22Rv1 (cell line): ENCODE results near the gene PHGDH.
"Not testable (repeated sequence)": the region's sequence is repeated elsewhere in the genome, so short reads cannot be mapped to it uniquely, and the experiment has no call there.

ENCODE experiments used
- H3K27ac ChIP-seq: fragments of 450-650 bp; 2 replicates; pipeline ENCODE4 v1.5.1; 2017
- CTCF ChIP-seq: fragments of 450-650 bp; IDR thresholded peaks from 2 replicates; pipeline ENCODE4 v1.5.1; 2017; ENCODE audit warnings: mild to moderate bottlenecking
- ZFX ChIP-seq: fragments of 450-650 bp; IDR thresholded peaks from 2 replicates; pipeline ENCODE4 v1.6.1; 2017; ENCODE audit warnings: antibody characterized with exemption, borderline replicate concordance

PHGDH gene

GRCh38 chr1:119782631-119783325, 71.0 kb downstream of the PHGDH start:
- no peak for TF ChIP-seq ZFX
- TF ChIP-seq CTCF: no peak
- H3K27ac ChIP-seq: no peak overlapping the region

DNA sequence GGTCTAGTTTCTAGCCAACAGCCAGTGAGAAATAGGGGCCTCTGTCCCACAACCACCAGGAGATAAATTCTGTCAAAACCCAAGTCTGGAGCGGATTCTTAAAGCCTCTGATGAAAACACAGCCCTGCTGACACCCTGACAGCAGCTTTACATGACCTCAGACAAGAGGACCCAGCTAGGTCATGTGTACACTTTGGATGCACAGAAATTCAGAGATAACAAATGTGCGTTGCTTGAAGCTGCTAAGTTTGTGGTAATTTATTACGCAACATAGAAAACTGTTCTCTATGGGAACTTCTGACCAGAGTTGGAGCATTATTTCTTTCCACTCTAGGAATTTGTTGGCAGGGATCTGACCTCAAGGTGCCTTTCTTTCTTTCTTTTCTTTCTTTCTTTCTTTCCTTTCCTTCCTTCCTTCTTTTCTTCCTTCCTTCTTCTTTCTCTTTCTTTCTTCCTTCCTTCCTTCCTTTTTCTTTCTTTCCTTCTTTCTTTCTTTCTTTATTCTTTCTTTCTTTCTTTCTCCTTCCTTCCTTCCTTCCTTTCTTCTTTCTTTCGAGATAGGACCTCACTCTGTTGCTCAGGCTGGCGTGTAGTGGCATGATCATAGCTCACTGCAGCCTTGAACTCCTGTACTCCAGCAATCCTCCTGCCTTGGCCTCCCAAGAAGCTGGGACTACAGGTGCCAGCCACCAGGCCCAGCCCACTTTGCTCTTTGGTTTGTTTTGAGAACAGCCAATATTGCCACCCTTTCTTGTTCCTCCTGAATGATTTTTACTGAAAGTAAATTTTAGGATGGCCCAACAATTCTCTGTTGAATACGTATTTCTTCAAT, 71.8 kb downstream of the PHGDH start:
- TF ChIP-seq ZFX (no peak), CTCF (no peak)
- no peak overlapping the region for H3K27ac ChIP-seq

DNA sequence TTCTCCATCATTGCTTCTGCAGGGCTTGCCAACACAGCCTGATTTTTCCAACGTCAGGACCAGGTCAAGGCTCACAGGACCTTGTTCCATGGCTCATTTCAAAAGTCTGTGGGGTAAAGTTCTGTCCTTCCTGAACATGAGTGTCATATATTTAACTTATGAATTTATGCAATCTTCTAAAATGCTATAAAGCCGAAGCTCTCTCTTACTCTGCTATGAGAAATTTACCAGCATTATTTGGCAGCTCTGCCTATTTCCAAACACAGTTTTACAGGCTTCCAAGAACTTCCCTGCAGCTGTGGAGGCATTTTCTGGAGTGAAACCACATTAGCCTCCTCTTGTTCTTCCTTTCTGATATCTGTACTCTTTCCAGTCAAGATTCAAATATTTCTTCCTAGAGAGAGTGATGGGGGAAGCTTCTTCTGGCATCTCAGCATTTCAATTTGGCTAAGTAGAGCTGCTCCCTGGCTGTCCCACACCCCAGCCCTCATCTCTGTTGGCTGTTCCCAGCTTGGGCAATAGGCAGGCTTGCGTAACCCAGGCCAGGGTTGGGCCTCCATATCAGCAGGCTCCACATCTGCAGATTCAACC, 72.6 kb downstream of the PHGDH start:
- TF ChIP-seq CTCF (no peak), ZFX (no peak)
- no peak overlapping the region for H3K27ac ChIP-seq

- H3K27ac ChIP-seq: not testable (repeated sequence)
These were observed 74.3 kb downstream of the PHGDH start for GRCh38 chr1:119786046-119786445.

GRCh38 chr1:119786473-119787050, 74.8 kb downstream of the PHGDH start:
- not testable (repeated sequence) for H3K27ac ChIP-seq

DNA sequence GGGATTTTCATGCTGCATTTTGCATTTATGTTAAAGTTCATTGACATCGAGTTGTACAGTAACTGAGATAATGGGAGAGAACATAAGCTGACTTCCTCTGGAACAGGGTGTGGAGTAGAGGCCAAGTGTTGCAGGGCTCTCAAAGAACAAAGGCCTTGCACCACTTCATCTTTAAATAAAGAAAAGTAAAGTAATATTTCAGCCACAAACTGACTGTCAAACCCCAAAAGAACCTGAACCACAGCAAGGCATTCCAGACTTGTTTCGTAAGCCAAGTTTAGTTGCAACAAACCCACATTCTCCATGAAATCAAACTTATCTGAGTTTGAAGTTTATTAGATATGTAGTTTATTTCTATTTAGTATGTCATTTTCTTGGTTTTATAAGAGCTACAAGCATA, 76.0 kb downstream of the PHGDH start:
- no peak overlapping the region for H3K27ac ChIP-seq
- TF ChIP-seq ZFX (no peak), CTCF (no peak)

- peak overlapping the region; percentile 49 for H3K27ac ChIP-seq
- no peak for TF ChIP-seq CTCF
- no peak for TF ChIP-seq ZFX
These were observed 78.9 kb downstream of the PHGDH start for GRCh38 chr1:119790451-119791198.
